Measurements from ENCODE around the gene TGDS. TPM values are rescaled to one million over a fixed set of nuclear protein-coding genes. Genes with fewer than 3 reads are reported as not detected.

Gene TGDS
- total and polyA plus RNA-seq, 2 of the 8 experiments (the other 6 are each of a cell fraction or from before 2014, with no cell fraction given), result 11.6 to 11.8 TPM

DNA sequence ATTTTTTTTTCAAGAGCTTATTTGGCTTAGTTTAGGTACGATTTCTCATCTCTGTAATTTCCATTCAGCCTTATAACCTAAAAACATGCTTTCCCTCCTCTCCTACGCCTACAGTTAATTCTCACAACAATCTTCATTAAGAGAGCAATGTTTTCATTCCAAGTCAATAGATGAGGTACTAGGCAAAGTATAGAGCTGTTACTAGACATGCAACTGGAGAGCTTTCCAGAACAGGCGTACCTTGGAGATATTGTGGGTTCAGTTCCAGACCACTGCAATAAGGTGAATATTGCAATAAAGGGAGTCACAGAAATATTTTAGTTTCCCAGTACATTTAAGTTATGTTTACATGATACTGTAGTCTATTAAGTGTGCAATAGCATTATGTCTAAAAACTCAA lies 34.8 kb downstream of the TGDS start (continued):
- TF ChIP-seq, protein P1, sequence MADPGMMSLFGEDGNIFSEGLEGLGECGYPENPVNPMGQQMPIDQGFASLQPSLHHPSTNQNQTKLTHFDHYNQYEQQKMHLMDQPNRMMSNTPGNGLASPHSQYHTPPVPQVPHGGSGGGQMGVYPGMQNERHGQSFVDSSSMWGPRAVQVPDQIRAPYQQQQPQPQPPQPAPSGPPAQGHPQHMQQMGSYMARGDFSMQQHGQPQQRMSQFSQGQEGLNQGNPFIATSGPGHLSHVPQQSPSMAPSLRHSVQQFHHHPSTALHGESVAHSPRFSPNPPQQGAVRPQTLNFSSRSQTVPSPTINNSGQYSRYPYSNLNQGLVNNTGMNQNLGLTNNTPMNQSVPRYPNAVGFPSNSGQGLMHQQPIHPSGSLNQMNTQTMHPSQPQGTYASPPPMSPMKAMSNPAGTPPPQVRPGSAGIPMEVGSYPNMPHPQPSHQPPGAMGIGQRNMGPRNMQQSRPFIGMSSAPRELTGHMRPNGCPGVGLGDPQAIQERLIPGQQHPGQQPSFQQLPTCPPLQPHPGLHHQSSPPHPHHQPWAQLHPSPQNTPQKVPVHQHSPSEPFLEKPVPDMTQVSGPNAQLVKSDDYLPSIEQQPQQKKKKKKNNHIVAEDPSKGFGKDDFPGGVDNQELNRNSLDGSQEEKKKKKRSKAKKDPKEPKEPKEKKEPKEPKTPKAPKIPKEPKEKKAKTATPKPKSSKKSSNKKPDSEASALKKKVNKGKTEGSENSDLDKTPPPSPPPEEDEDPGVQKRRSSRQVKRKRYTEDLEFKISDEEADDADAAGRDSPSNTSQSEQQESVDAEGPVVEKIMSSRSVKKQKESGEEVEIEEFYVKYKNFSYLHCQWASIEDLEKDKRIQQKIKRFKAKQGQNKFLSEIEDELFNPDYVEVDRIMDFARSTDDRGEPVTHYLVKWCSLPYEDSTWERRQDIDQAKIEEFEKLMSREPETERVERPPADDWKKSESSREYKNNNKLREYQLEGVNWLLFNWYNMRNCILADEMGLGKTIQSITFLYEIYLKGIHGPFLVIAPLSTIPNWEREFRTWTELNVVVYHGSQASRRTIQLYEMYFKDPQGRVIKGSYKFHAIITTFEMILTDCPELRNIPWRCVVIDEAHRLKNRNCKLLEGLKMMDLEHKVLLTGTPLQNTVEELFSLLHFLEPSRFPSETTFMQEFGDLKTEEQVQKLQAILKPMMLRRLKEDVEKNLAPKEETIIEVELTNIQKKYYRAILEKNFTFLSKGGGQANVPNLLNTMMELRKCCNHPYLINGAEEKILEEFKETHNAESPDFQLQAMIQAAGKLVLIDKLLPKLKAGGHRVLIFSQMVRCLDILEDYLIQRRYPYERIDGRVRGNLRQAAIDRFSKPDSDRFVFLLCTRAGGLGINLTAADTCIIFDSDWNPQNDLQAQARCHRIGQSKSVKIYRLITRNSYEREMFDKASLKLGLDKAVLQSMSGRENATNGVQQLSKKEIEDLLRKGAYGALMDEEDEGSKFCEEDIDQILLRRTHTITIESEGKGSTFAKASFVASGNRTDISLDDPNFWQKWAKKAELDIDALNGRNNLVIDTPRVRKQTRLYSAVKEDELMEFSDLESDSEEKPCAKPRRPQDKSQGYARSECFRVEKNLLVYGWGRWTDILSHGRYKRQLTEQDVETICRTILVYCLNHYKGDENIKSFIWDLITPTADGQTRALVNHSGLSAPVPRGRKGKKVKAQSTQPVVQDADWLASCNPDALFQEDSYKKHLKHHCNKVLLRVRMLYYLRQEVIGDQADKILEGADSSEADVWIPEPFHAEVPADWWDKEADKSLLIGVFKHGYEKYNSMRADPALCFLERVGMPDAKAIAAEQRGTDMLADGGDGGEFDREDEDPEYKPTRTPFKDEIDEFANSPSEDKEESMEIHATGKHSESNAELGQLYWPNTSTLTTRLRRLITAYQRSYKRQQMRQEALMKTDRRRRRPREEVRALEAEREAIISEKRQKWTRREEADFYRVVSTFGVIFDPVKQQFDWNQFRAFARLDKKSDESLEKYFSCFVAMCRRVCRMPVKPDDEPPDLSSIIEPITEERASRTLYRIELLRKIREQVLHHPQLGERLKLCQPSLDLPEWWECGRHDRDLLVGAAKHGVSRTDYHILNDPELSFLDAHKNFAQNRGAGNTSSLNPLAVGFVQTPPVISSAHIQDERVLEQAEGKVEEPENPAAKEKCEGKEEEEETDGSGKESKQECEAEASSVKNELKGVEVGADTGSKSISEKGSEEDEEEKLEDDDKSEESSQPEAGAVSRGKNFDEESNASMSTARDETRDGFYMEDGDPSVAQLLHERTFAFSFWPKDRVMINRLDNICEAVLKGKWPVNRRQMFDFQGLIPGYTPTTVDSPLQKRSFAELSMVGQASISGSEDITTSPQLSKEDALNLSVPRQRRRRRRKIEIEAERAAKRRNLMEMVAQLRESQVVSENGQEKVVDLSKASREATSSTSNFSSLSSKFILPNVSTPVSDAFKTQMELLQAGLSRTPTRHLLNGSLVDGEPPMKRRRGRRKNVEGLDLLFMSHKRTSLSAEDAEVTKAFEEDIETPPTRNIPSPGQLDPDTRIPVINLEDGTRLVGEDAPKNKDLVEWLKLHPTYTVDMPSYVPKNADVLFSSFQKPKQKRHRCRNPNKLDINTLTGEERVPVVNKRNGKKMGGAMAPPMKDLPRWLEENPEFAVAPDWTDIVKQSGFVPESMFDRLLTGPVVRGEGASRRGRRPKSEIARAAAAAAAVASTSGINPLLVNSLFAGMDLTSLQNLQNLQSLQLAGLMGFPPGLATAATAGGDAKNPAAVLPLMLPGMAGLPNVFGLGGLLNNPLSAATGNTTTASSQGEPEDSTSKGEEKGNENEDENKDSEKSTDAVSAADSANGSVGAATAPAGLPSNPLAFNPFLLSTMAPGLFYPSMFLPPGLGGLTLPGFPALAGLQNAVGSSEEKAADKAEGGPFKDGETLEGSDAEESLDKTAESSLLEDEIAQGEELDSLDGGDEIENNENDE (IDR thresholded peaks at IDR 0.05; ENCODE audit: insufficient replicate concordance, low read length), result no peak

Measured in H1 (cell line).